Activated CD8-positive, alpha-beta memory T cell treated with anti-CD3 and anti-CD28 coated beads for 1 hour (primary cell): Measurements from ENCODE around the gene TCF12.
"Not testable (repeated sequence)": the region's sequence is repeated elsewhere in the genome, so short reads cannot be mapped to it uniquely, and the experiment has no call there.

Experiments used
- DNase-seq, 2 donors: peaks; one replicate each; pipeline ENCODE4 v3.0.0-alpha.2; 2020; ENCODE audit warnings: low read depth in 1 of 2; ENCODE audit errors: extremely low read depth in 1 of 2

The TCF12 gene

DNA sequence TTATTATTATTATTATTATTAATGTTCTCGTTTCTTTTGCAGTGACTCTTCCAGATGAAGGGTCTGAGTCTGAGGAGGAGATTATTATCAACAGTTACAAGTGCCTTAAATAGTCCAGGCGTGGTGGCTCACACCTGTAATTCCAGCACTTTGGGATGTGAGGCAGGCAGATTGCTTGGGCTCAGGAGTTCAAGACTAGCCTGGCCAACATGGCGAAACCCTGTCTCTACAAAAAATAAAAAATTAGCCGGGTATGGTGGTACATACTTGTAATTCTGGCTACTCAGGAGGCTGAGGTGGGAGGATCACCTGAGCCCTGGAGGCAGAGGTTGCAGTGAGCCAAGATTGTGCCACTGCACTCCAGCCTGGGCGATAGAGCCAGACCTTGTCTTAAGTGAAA is 96.5 kb downstream of the TCF12 start:
- not testable (repeated sequence) for DNase-seq

DNA sequence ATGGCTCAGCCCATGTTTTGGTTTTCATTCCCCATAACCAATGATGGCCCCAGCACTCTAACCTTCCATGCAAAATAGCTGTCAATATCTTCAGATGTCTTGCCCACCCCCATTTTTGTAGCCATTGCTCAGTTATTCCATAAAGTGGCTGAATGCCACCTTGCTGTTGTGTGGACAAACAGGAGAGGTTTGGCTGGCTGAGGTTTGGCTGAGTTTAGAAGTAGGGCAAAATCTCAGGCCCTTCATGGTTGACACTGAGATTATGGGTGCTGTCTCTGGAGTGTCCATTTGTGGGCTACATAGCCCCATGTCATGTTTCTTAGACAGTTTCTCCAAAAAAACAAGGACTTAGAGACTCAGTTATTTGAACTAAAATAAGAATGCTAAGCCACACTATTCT is 96.9 kb downstream of the TCF12 start:
- DNase-seq, result no peak

DNA sequence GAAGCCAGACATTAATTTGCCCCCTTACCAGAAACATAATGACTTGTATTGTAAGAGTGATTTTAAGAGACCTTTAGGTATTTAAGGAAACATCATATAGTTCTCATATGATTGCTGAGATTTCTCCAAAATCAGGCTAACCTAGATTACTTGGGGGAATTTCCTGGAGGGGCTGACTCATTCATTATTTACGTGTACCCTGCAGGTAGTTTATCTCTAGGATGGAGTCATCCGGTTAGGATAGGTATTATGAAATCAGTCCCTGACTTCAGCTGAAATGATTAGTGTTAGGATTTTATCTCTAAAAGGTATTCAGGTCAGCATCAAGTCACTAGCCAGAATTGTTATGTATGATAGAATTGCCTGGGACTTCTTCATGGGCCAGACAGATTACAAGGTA is 97.5 kb downstream of the TCF12 start:
- no peak for DNase-seq

DNA sequence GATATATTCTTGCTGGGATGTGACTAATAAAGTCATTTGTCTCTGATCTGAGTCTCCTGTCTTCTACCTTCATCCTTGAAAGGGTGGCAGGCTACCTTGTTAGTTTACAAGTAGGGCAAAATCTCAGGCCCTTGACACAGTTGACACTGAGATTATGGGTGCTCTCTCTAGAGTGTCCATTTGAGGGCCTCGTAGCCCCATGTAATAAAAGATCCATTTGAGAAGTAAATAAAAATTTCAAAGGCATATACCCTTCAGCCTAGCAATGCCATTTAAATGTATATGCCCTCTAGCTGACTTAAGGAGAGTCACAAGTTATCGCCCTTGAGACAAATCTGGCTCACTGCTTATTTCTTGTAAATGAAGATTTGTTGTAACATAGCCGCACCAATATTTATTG is 98.6 kb downstream of the TCF12 start:
- DNase-seq, result no peak

DNA sequence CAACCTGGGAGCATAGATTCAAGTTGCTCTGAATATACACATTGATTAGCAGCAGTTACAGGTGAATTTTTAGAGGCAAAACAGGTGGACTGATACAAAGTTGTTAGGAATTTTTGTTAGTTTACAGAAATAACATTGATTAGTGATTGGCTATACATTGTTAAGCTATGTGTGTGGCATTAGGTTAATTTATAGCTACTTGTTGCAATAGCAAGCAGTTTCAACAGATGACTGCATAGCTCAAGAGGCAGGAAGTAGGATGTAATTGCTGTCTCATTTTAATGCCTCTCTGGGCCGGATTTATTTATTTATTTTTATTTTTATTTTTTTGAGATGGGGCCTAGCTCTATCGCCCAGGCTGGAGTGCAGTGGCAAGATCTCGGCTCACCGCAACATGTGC is 99.7 kb downstream of the TCF12 start:
- DNase-seq, result no peak

- no peak for DNase-seq
These were observed 101.2 kb downstream of the TCF12 start for GRCh38 chr15:57019496-57020160.

DNA sequence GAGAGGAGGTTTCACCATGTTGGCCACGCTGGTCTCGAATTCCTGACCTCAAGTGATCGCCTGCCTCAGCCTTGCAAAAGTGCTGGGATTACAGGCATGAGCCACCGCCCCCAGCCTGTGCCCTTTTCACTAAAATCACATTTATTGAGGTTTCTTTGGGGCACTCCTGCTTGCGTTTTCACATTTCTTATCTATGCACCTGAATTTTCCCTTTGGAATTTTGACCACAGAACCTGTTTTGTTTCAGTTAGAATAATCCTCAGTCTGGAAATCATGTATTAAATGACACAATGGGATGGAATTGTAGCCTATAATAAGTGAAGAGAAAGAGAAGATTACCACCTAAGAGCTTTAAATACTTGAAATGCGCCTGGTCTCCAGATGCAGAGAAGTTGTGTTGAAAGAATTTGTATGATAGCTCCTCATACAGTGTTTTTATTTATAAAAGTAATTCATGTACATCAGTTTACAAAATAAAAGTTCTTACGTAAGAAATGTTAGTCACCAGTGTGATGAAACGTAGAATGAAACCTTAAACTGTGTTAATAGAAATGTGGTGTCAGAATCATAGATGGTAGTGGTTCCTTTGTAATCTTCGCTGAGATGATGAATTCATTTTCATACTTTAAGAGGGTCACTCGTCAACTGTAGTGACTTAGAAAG is 107.0 kb downstream of the TCF12 start:
- no peak for DNase-seq

GRCh38 chr15:57026016-57026592 is 107.7 kb downstream of the TCF12 start:
- no peak for DNase-seq

GRCh38 chr15:57027596-57027995 is 109.2 kb downstream of the TCF12 start:
- DNase-seq, result no peak

- DNase-seq, result no peak
These were observed 109.7 kb downstream of the TCF12 start for GRCh38 chr15:57028176-57028575.

- no peak for DNase-seq
These were observed 111.6 kb downstream of the TCF12 start for GRCh38 chr15:57030011-57030410.

- no peak for DNase-seq
These were observed 112.6 kb downstream of the TCF12 start for GRCh38 chr15:57031082-57031481.

DNA sequence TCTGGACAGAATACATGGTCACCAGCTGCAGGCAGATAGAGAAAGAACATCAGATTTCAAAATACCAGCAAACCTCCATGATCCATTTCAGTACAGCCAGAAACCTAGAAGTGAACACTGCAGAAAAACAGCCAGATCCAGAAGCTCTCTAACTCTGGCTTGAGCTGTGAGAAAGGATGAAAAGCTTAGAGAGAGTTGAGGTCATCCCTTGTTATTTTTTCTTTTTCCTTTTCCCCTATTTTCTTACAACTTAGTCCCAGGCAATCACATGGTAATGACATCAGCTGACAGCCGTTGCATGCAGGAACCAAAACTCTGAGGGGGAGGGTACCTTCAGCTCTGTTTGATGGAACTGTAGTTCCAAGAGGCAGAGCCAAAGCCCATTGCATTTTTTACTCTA is 113.2 kb downstream of the TCF12 start:
- DNase-seq, result no peak

- DNase-seq, result no peak
These were observed 113.9 kb downstream of the TCF12 start for GRCh38 chr15:57032338-57032737.

- no peak for DNase-seq
These were observed 115.4 kb downstream of the TCF12 start for GRCh38 chr15:57033715-57034439.

- DNase-seq, result no peak
These were observed 116.2 kb downstream of the TCF12 start for GRCh38 chr15:57034613-57035012.

DNA sequence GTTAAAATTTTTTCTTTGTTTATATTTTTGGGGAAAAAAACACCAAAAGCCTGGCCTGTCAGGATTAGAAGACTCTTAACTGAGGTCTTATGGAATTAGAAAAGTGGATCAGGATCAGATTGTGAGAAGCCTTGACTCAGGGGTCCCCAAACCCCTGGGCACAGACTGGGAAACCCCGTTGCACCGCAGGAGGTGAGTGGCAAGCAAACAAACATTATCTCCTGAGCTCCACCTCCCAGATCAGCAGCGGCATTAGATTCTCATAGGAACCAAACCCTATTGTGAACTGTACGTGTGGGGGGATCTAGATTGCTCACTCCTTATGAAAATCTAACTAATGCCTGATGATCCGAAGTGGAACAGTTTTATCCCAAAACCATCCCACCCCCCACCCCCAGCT is 117.2 kb downstream of the TCF12 start:
- DNase-seq, result no peak

GRCh38 chr15:57036352-57036751 is 117.9 kb downstream of the TCF12 start:
- no peak for DNase-seq

DNA sequence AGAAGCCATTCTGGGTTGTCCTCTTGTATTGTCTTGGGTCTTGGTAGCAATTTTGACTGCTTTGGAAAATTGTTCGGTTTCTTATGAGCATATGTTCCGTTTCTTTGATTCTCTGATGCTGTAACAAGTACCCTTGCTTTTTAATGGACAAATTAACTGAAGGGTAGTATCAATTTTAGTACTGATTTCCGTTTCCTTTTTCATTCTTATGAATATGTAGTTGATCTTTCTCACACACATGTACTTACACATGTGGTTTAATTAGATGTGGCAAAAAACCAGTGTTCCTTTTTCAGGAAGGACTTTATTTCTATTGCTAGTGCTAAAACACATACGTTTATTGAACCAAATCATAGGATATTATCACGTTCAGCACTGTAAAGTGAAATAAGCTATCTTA is 119.1 kb downstream of the TCF12 start:
- DNase-seq, result no peak

- DNase-seq, result no peak
These were observed 119.6 kb downstream of the TCF12 start for GRCh38 chr15:57038040-57038439.

GRCh38 chr15:57038496-57038895 is 120.1 kb downstream of the TCF12 start:
- DNase-seq, result no peak

GRCh38 chr15:57041416-57041815 is 123.0 kb downstream of the TCF12 start:
- no peak for DNase-seq
